Stomach (tissue), 4 donors: ENCODE measurements around the gene AGBL4.

Source experiments
- CTCF ChIP-seq, 7 experiments: fragments of 450-650 bp in 4 of 7; fragments of 200-600 bp in 3 of 7; sonication (generic) in 3 of 7; IDR thresholded peaks; one replicate each; pipeline ENCODE4 v1.5.1; 2016 to 2019; ENCODE audit warnings: antibody characterized with exemption in 7 of 7, control low read depth in 2 of 7, mild to moderate bottlenecking in 1 of 7
- POLR2A ChIP-seq, 4 donors: fragments of 450-650 bp; IDR thresholded peaks; one replicate each; pipeline ENCODE4 v1.6.1; 2016; ENCODE audit warnings: antibody characterized with exemption in 4 of 4, control low read depth in 2 of 4, mild to moderate bottlenecking in 1 of 4, moderate library complexity in 1 of 4

GRCh38 chr1:48772211-48772610 is 1251.5 kb downstream of the AGBL4 start:
- no peak for TF ChIP-seq CTCF (IDR thresholded peaks at IDR 0.05)
- no peak for TF ChIP-seq POLR2A (IDR thresholded peaks at IDR 0.05)
